ENCODE data around the gene NCKAP5.

Gene NCKAP5

DNA sequence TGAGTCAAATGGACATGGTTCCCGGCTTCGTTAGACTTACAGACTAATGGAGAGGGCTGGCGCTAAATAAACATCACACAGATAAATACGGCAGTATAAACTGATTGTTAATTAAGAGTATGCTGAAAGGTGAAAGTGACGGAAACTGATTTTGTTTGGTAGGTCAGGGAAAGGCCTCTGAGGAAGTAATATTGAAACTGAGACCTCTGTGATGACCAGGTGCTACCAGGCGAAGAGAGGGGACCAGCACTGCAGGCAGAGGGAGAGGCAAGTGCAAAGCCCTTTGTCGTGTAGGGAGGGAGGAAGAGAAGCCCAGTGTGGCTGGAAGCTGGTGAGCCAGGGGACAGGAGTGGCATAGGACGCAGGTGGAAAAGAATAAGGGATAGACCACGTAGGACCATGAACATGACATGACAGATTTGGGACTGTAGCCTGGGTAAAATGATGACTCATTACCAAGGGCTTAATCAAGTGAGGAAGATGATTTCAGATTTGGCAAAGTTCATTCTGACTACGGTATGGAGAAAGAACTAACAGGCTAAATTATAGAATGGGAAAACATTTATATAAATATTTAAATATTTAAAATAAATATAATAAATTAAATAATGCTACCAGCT lies 433.1 kb downstream of the NCKAP5 start:
- DNase-seq = no peak

DNA sequence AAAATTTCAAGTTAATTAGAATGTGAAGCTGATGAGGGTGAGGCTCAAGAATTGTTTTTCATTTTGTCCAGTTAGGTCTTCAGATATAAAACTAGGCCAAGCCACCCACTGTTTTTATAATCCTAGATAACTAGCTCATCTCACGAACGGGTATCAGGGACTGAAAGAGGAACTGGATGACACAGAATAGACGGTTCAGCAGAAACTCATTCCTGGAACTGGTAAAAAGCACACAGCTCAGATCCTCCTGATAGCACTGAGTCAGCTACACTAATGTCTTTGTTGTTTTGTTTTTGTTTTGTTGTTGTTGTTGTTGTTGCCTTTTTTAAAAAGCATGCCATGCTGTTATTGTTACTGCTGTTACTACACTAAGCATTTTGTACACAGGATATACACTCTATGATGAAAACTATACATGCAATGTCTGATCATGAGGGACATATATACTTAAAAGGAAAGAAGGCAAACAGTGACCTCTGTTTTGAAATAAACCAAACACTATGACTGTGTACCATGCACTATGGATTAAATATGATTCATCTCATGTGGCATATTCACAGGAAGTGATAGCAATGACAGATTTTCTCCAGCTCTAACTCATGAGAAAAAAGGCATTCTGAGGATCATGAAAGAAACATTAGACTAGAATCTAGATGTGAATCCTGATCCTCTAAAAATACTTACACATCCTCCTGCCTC lies 437.6 kb downstream of the NCKAP5 start:
- DNase-seq = no peak

- no peak for DNase-seq
Measured at GRCh38 chr2:133124446-133124845, 443.8 kb downstream of the NCKAP5 start.

DNA sequence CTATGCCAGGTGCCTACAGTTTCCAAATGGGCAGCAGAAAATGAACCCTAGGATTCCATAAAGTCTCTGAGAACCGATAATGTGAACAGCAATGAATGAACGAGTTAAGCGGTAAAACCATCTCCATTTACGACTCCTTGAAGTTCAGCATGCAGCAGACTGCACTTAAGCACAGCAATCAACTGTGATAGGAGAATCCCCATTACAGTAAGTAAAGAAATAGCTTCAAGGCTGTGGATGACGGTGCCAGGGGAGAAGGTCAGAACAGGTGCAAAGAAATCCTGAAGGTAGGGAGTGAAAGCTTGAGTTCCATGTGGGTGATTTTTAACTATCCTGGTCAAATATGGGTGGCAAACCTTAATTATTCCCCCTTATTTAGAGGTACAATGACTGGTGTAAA lies 444.4 kb downstream of the NCKAP5 start:
- DNase-seq = peak in 1 of 2 experiments; percentile 3

DNA sequence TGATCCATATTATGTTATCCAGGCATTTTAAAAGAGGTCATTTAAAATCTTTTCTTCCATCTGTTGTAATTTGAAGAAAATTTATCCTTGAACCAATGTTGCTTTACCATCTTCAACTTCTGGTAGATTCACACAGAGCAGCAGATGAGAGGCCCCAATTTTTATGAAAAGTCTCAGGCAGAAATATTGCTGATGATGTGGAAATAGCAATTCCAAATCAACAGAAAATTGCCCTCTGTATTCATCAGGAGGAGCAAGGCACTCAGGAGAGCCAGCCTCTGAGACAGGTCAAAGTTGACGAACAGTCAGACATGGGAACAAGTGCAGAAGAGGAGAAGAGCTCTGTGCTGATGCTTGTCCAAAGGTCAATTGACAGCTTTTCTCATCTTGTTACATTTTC lies 444.9 kb downstream of the NCKAP5 start:
- no peak for DNase-seq

- DNase-seq = no peak
Measured at GRCh38 chr2:133122529-133122928, 445.7 kb downstream of the NCKAP5 start.

- no peak for DNase-seq
Measured at GRCh38 chr2:133120310-133120709, 448.0 kb downstream of the NCKAP5 start.

DNA sequence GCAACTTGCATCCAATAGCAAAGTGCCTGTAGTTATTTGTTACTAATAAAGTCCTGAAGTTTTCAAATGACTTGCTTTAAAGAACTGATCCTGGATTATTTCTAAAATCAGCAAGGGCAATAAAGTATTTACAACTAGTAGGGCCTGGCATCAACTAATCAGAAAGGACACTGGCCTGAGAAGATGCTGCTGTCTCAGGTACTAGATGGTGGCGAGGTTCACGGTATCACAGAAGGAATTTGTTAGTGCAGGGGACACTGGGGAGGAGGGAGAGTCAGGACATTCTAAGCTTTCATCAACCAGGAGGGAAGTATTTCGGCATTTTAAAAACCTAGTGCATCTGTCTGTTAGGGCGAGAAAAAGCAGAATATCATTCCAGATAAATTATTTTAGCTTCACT lies 458.1 kb downstream of the NCKAP5 start:
- no peak for DNase-seq

GRCh38 chr2:133109772-133110171 lies 458.5 kb downstream of the NCKAP5 start:
- no peak for DNase-seq

- DNase-seq = peak in 1 of 2 experiments; percentile 6
Measured at GRCh38 chr2:133107058-133107815, 461.0 kb downstream of the NCKAP5 start.

DNA sequence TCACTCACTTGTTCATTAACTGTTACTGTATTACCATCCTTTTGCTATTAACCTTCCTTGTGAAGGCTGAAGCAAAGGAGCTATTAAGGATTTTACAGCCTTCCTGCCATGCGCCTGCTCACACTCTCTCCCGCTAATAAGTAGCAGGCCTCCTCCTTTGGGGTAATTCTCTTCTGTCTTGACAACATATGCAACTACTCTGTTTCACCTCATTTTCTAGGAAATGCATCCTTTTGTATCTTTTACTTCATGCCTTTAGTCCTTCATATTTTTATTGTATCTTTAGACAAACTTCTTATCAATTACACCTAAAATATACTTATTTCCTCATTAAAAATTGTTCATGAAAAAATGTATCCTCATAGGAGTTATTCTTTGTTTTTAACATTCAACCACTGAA lies 463.4 kb downstream of the NCKAP5 start:
- no peak for DNase-seq

- DNase-seq = no peak
Measured at GRCh38 chr2:133098787-133099186, 469.5 kb downstream of the NCKAP5 start.

GRCh38 chr2:133097666-133098065 lies 470.6 kb downstream of the NCKAP5 start:
- DNase-seq = no peak

DNA sequence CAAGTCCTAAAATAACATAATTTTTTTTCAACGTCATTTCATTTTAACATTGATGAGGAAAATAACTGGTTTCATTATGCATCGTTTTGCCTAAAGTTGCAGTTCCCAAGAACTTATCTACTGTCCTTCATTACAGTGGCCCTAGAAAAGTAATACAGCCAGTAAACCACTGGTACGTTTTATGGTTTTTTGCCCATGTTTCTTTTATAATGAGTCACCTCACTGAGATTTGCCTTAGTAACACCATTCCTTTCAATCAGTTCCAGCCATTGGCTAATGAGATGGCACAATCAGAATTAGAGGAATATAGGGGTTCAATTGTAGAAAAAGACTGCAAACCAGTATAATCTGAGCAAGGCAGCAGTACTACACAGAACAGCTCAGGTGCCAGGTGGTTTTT lies 475.7 kb downstream of the NCKAP5 start:
- DNase-seq = no peak

DNA sequence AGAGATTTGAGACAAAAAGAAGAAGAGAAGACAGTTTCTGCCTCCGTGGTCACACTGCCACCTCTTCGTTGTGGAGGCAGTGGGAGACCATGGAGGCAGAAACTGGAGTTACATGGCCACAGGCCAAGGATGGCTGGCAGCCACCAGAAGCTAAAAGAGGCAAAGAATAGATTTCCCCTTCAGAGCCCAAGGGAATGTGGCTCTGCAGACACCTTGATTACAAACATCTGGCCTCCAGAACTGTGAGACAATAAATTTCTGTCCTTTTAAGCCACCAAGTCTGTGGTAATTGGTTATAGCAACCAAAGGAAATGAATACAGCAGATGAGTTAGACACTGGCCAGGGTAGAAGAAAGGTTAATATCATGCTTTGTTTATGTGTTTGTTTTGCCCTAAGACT lies 477.9 kb downstream of the NCKAP5 start:
- no peak for DNase-seq

DNA sequence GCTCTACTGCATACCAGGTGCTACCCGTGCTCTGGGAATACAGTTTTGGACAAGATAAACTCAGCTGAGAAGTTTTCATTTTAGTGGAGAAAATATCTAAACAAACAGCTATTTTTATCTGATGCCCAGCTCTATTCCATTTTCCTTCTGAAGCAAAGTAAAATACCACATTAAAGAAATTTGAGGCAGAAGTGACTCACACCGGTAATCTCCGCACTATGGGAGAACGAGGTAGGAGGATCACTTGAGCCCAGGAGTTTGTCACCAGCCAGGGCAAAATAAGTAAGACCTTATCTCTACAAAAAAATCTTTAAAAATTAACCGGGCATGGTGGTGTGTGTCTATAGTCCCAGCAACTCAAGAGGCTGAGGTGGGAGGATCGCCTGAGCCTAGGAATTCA lies 482.1 kb downstream of the NCKAP5 start:
- no peak for DNase-seq

- DNase-seq = no peak
Measured at GRCh38 chr2:133085646-133086045, 482.6 kb downstream of the NCKAP5 start.

DNA sequence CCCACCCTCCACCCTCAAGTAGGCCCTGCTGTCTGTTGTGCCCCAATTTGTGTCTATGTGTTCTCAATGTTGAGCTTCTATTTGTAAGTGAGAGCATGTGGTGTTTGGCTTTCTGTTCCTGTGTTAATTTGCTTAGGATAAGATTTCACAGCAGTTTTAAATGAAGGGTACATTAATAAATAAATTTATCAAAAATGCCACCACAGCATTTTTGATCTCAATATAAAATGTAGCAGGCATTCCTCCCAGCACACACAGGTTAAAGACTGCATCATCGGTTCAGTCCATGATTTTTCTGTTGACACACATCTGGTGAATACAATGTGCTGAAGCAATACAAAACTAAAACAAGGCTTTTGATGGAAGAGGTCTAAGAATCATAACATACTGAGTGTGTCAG lies 486.2 kb downstream of the NCKAP5 start:
- no peak for DNase-seq

DNA sequence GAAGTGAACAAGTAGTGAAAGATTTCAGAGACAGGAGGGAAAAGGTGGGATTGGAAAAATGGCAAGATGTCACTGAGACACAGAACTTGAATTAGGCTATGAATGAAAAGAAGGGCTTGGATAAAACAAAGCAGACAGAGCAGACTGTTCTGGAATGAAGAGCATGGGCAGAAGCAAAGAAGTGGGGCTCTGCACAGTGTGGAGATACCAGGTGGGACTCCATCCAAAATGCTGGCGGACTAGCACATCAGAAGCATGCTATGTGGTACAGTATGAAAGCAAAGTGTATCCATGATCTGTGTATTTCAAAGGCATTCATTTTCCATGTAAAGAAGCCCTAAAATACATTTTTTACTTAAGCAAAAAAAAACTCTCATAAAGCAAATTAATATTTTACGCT lies 487.4 kb downstream of the NCKAP5 start:
- no peak for DNase-seq

DNA sequence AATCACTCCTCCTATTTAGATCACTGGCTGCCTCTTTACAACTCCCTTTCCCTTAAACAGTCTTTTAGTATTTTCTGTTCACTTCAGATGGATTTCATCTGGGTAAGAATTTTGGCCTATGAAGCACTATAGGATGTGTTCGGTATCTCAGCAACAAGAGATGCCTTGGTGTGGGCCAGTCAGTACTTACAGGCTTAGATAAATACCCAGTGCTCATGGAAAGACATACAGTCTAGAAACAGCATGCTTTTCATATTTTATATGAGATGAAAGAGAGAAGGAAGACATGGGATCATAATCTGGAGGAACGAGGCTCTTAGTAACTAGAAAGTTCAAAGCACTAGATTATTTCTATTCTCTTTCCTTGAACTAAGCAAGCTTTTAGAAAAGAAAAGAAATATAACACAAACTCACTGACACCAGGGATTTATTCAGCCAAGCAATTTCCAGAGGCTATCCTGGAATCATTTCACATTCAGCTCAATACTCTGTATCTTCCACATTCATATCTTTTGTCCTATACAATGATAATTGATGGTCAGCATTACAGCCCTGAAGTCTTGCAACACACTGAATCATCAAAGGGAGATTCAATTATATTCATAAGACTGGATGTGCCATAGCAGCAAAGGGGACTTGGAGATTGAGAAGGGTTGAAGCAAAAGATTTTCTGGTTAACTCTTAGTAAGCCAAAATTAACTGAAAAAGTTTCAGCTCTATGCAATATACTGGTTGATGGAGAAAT lies 489.4 kb downstream of the NCKAP5 start:
- DNase-seq = no peak

- DNase-seq = no peak
Measured at GRCh38 chr2:133077269-133077822, 490.9 kb downstream of the NCKAP5 start.

GRCh38 chr2:133072837-133073694 lies 495.2 kb downstream of the NCKAP5 start:
- no peak for DNase-seq
